Measurements from ENCODE around the gene BPIFB1.

BPIFB1 gene

DNA sequence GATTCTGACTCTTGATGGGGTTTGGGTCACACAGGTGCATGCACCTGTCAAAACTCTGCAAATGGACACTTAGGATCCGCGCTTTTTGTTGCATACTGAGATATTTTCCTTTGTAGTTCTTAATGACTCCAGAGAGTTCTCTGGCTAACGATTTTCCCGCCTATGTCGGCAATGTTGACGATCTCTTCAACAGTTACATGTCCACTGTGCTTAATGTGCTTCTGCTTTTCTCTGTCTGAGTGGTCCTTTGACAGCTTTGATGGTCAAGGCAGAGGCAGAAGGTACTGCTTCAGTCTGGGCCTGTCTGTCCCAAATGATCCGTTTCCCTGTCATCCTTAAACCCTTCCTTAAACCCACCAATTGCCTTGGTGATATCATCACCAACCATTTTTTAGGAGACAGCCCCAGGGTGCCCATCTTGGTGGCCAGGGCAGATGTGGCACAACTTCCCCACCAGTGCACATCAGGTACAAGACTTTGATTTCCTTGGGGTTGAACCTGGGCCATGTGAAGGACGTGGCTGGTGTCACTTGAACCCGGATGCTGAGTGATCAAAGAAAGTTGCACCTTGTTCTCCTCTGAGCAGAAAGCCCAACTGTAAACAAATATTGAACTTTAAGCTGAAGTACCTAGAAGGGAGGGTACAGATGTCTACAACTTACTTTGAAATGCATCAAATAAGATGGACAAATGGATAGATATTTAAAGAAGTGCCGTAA, 10.7 kb upstream of the BPIFB1 start:
- no peaks in the 10 kb centered on the region for H3K27me3 ChIP-seq
- H3K4me1 ChIP-seq (ENCODE audit: control insufficient read depth in 1 of 2, insufficient read depth in 1 of 2, low read depth in 1 of 2, low read length in 1 of 2), result peaks cover 25 to 28% of the 10 kb centered on the region in 2 experiments
- H3K4me3 ChIP-seq (ENCODE audit: low read depth in 1 of 2, low read length in 1 of 2), result no peak overlapping the region
- TF ChIP-seq CTCF (IDR thresholded peaks at IDR 0.05), result no peak
- H3K9me3 ChIP-seq, result no peaks in the 10 kb centered on the region
- H3K36me3 ChIP-seq, result no peaks in the 10 kb centered on the region
- H3K27ac ChIP-seq, result no peak overlapping the region

- H3K27me3 ChIP-seq, result no peaks in the 10 kb centered on the region
Measured at GRCh38 chr20:33273117-33273851, 9.7 kb upstream of the BPIFB1 start.

GRCh38 chr20:33275215-33275614, 7.8 kb upstream of the BPIFB1 start:
- Histone ChIP-seq H3K4me1 (ENCODE audit: control insufficient read depth in 1 of 2, insufficient read depth in 1 of 2, low read depth in 1 of 2, low read length in 1 of 2) (peaks cover 9 to 14% of the 10 kb centered on the region in 2 experiments), H3K4me3 (ENCODE audit: low read depth in 1 of 2, low read length in 1 of 2) (no peak overlapping the region), H3K27ac (no peak overlapping the region), H3K36me3 (no peaks in the 10 kb centered on the region), H3K27me3 (no peaks in the 10 kb centered on the region), H3K9me3 (no peaks in the 10 kb centered on the region)
- TF ChIP-seq CTCF (IDR thresholded peaks at IDR 0.05), result no peak

More at GRCh38 chr20:33273117-33273851, 9.7 kb upstream of the BPIFB1 start:
- no peak overlapping the region for H3K4me3 ChIP-seq (ENCODE audit: low read depth in 1 of 2, low read length in 1 of 2)
- H3K9me3 ChIP-seq, result no peaks in the 10 kb centered on the region
- no peak overlapping the region for H3K27ac ChIP-seq
- no peak for TF ChIP-seq CTCF (IDR thresholded peaks at IDR 0.05)
- H3K4me1 ChIP-seq (ENCODE audit: control insufficient read depth in 1 of 2, insufficient read depth in 1 of 2, low read depth in 1 of 2, low read length in 1 of 2), result peaks cover 25 to 28% of the 10 kb centered on the region in 2 experiments
- H3K36me3 ChIP-seq, result no peaks in the 10 kb centered on the region

GRCh38 chr20:33275871-33276270, 7.1 kb upstream of the BPIFB1 start:
- Histone ChIP-seq H3K9me3 (no peaks in the 10 kb centered on the region), H3K4me1 (ENCODE audit: control insufficient read depth in 1 of 2, insufficient read depth in 1 of 2, low read depth in 1 of 2, low read length in 1 of 2) (peaks cover 9 to 14% of the 10 kb centered on the region in 2 experiments), H3K4me3 (ENCODE audit: low read depth in 1 of 2, low read length in 1 of 2) (no peak overlapping the region), H3K27ac (no peak overlapping the region), H3K36me3 (no peaks in the 10 kb centered on the region), H3K27me3 (no peaks in the 10 kb centered on the region)
- TF ChIP-seq CTCF (IDR thresholded peaks at IDR 0.05), result no peak

- Histone ChIP-seq H3K27ac (no peak overlapping the region), H3K27me3 (no peaks in the 10 kb centered on the region)
- no peak for TF ChIP-seq CTCF (IDR thresholded peaks at IDR 0.05)
Measured at GRCh38 chr20:33276303-33277113, 6.5 kb upstream of the BPIFB1 start.

More at GRCh38 chr20:33276303-33277113, 6.5 kb upstream of the BPIFB1 start:
- Histone ChIP-seq H3K36me3 (no peaks in the 10 kb centered on the region), H3K4me3 (ENCODE audit: low read depth in 1 of 2, low read length in 1 of 2) (no peak overlapping the region), H3K9me3 (no peaks in the 10 kb centered on the region), H3K4me1 (ENCODE audit: control insufficient read depth in 1 of 2, insufficient read depth in 1 of 2, low read depth in 1 of 2, low read length in 1 of 2) (peaks cover 9 to 14% of the 10 kb centered on the region in 2 experiments)

All from neutrophil (primary cell).